H1 (cell line): ENCODE results near the gene FHDC1. TPM values are rescaled to one million over a fixed set of nuclear protein-coding genes. Genes with fewer than 3 reads are reported as not detected.

Source experiments
- CTCF ChIA-PET: fragments of 300-600 bp; sonication (Branson Sonifier 250); formaldehyde crosslinking; loops from one replicate; lab custom pipeline; 2021; ENCODE audit not compliant: partially characterized antibody; lab: Charles Lee
- POLR2A ChIA-PET: fragments of 300-600 bp; sonication (Branson Sonifier 250); formaldehyde crosslinking; loops from one replicate; lab custom pipeline; 2021; ENCODE audit warnings: inconsistent platforms; ENCODE audit not compliant: partially characterized antibody; lab: Charles Lee
- DNase-seq, 2 experiments: peaks; one replicate each; pipeline versions ENCODE4 v3.0.0 to v3.0.0-alpha.2; 2010 to 2022; ENCODE audit warnings: low spot score in 2 of 2, low read depth in 1 of 2, mixed read lengths in 1 of 2
- FAIRE-seq: peaks from 2 replicates; lab custom pipeline; 2011; peaks lifted over from hg19 to GRCh38; lab: Jason Lieb, UNC
- H2AFZ ChIP-seq: 2 replicates; pipeline ENCODE4 v1.8.1; 2012; ENCODE audit warnings: low read length, inconsistent platforms
- H2AK5ac ChIP-seq: 2 replicates; pipeline ENCODE4 v1.6.1; 2013; ENCODE audit warnings: low read depth, low read length
- H2BK120ac ChIP-seq: replicated peaks from 2 replicates; pipeline ENCODE3; 2013; ENCODE audit warnings: low read depth, low read length, inconsistent platforms
- H2BK12ac ChIP-seq: 2 replicates; pipeline ENCODE4 v1.6.1; 2013; ENCODE audit warnings: low read depth, low read length
- H2BK15ac ChIP-seq: 2 replicates; pipeline ENCODE4 v1.6.1; 2013; ENCODE audit warnings: low read length
- H2BK20ac ChIP-seq: 2 replicates; pipeline ENCODE4 v1.6.1; 2013; ENCODE audit warnings: low read length
- H2BK5ac ChIP-seq: 2 replicates; pipeline ENCODE4 v1.6.1; 2013; ENCODE audit warnings: low read depth, low read length
- H3K14ac ChIP-seq: 2 replicates; pipeline ENCODE4 v1.6.1; 2013; ENCODE audit warnings: inconsistent platforms; ENCODE audit not compliant: insufficient read length
- H3K18ac ChIP-seq: 2 replicates; pipeline ENCODE4 v1.6.1; 2013; ENCODE audit warnings: low read length; ENCODE audit errors: extremely low read depth
- H3K23ac ChIP-seq: 2 replicates; pipeline ENCODE4 v1.6.1; 2013; ENCODE audit warnings: inconsistent platforms; ENCODE audit not compliant: insufficient read length
- H3K23me2 ChIP-seq: 2 replicates; pipeline ENCODE4 v1.6.1; 2013; ENCODE audit warnings: low read depth, low read length
- H3K27ac ChIP-seq: 2 replicates; pipeline ENCODE4 v1.6.1; 2011; ENCODE audit warnings: low read depth, low read length, inconsistent platforms
- H3K27me3 ChIP-seq, 4 experiments: replicated peaks in 1 of 4; 1 replicate in 1 of 4; 2 replicates in 3 of 4; pipeline versions ENCODE4 v1.6.1 to v1.8.1; 2011 to 2013; ENCODE audit warnings: low read length in 3 of 4, mild to moderate bottlenecking in 3 of 4, inconsistent platforms in 2 of 4, mixed read lengths in 2 of 4, moderate library complexity in 1 of 4; ENCODE audit not compliant: control insufficient read depth in 3 of 4, insufficient read depth in 3 of 4; ENCODE audit errors: extremely low read depth in 1 of 4
- H3K36me3 ChIP-seq, 4 experiments: 2 replicates each; pipeline versions ENCODE4 v1.6.1 to v1.8.1; 2011 to 2013; ENCODE audit warnings: mild to moderate bottlenecking in 4 of 4, low read length in 3 of 4, moderate library complexity in 2 of 4, control low read depth in 1 of 4, inconsistent platforms in 1 of 4; ENCODE audit not compliant: insufficient read depth in 4 of 4, control insufficient read depth in 2 of 4
- H3K4ac ChIP-seq: replicated peaks from 2 replicates; pipeline ENCODE3; 2013; ENCODE audit warnings: low read length, low read depth, mixed read lengths, inconsistent platforms; ENCODE audit not compliant: insufficient read length
- H3K4me1 ChIP-seq, 4 experiments: replicated peaks in 1 of 4; 1 replicate in 1 of 4; 2 replicates in 3 of 4; pipeline versions ENCODE4 v1.6.1 to v1.8.1; 2011 to 2013; ENCODE audit warnings: low read length in 3 of 4, inconsistent platforms in 2 of 4, mixed read lengths in 1 of 4; ENCODE audit not compliant: insufficient read depth in 4 of 4, control insufficient read depth in 3 of 4
- H3K4me2 ChIP-seq, 2 experiments: 2 replicates each; pipeline versions ENCODE4 v1.6.1 to v1.8.1; 2011 to 2013; ENCODE audit warnings: low read depth in 2 of 2, low read length in 2 of 2, control low read depth in 1 of 2, inconsistent platforms in 1 of 2, mild to moderate bottlenecking in 1 of 2; ENCODE audit not compliant: insufficient read depth in 1 of 2
- H3K4me3 ChIP-seq, 4 experiments: fragments of 200-600, 300-600 bp in 1 of 4; sonication (generic), shearing (Covaris generic), sonication (Bioruptor Twin) in 1 of 4; 2 replicates each; pipeline versions ENCODE4 v1.5.1 to v1.8.1; 2011 to 2016; ENCODE audit warnings: low read length in 4 of 4, low read depth in 3 of 4, control low read depth in 2 of 4, inconsistent platforms in 2 of 4, mild to moderate bottlenecking in 2 of 4, mixed read lengths in 1 of 4, moderate library complexity in 1 of 4; ENCODE audit not compliant: insufficient read depth in 2 of 4; ENCODE audit errors: extremely low read depth in 1 of 4
- H3K56ac ChIP-seq: replicated peaks from 2 replicates; pipeline ENCODE3; 2013; ENCODE audit warnings: low read depth, mild to moderate bottlenecking, mixed read lengths, low read length, inconsistent platforms; ENCODE audit not compliant: insufficient read length
- H3K79me1 ChIP-seq: 2 replicates; pipeline ENCODE4 v1.6.1; 2013; ENCODE audit warnings: low read depth, low read length, control low read depth
- H3K79me2 ChIP-seq, 2 experiments: 2 replicates each; pipeline versions ENCODE4 v1.6.1 to v1.8.1; 2012 to 2013; ENCODE audit warnings: low read length in 2 of 2, mild to moderate bottlenecking in 2 of 2, inconsistent platforms in 1 of 2; ENCODE audit not compliant: insufficient read depth in 2 of 2, control insufficient read depth in 1 of 2
- H3K9ac ChIP-seq, 4 experiments: replicated peaks in 1 of 4; 1 replicate in 1 of 4; 2 replicates in 3 of 4; pipeline versions ENCODE4 v1.6.1 to v1.8.1; 2011 to 2013; ENCODE audit warnings: low read depth in 3 of 4, low read length in 3 of 4, control low read depth in 2 of 4, mild to moderate bottlenecking in 2 of 4, moderate library complexity in 2 of 4, inconsistent platforms in 1 of 4; ENCODE audit errors: extremely low read depth in 1 of 4
- H3K9me3 ChIP-seq, 2 experiments: 2 replicates each; pipeline versions ENCODE4 v1.6.1 to v1.8.1; 2012 to 2013; ENCODE audit warnings: mild to moderate bottlenecking in 2 of 2, moderate library complexity in 2 of 2, control low read depth in 1 of 2, inconsistent platforms in 1 of 2, low read depth in 1 of 2, low read length in 1 of 2, mixed read lengths in 1 of 2; ENCODE audit not compliant: insufficient read depth in 2 of 2
- H4K20me1 ChIP-seq, 2 experiments: replicated peaks in 1 of 2; 2 replicates each; pipeline versions ENCODE3 to v1.8.1; 2011 to 2013; ENCODE audit warnings: inconsistent platforms in 2 of 2, low read length in 2 of 2, mild to moderate bottlenecking in 1 of 2; ENCODE audit not compliant: insufficient read depth in 2 of 2, control insufficient read depth in 1 of 2
- H4K5ac ChIP-seq: 2 replicates; pipeline ENCODE4 v1.6.1; 2013; ENCODE audit warnings: low read length, low read depth, mixed read lengths, inconsistent platforms; ENCODE audit not compliant: insufficient read length
- H4K8ac ChIP-seq: 2 replicates; pipeline ENCODE4 v1.8.0; 2013; ENCODE audit warnings: mild to moderate bottlenecking, moderate library complexity, low read length, inconsistent platforms; ENCODE audit not compliant: insufficient read depth; ENCODE audit errors: extremely low read depth
- H4K91ac ChIP-seq: replicated peaks from 2 replicates; pipeline ENCODE3; 2013; ENCODE audit warnings: low read length, mixed read lengths, inconsistent platforms; ENCODE audit not compliant: insufficient read length
- CHD2 ChIP-seq: IDR thresholded peaks from 2 replicates; pipeline ENCODE4 v1.6.1; 2012; ENCODE audit warnings: low read length, improper control_type of control experiment
- GABPA ChIP-seq: IDR thresholded peaks from 2 replicates; pipeline ENCODE4 v1.6.1; 2011; ENCODE audit warnings: mild to moderate bottlenecking, low read length, moderate library complexity, borderline replicate concordance; ENCODE audit not compliant: insufficient read depth
- HDAC2 ChIP-seq, 2 experiments: fragments of 300-600 bp in 1 of 2; sonication (generic) in 1 of 2; IDR thresholded peaks; 2 replicates each; pipeline ENCODE4 v1.6.1; 2011 to 2012; ENCODE audit warnings: low read depth in 2 of 2, low read length in 2 of 2, mild to moderate bottlenecking in 2 of 2, moderate library complexity in 2 of 2, borderline replicate concordance in 1 of 2, inconsistent platforms in 1 of 2
- SP4 ChIP-seq: IDR thresholded peaks from 2 replicates; pipeline ENCODE4 v1.6.1; 2012; ENCODE audit warnings: low read length, inconsistent platforms
- TAF7 ChIP-seq: optimal IDR thresholded peaks from 2 replicates; pipeline ENCODE3; 2011; ENCODE audit warnings: low read depth, mild to moderate bottlenecking, inconsistent platforms, low read length, moderate library complexity, borderline replicate concordance
- TCF12 ChIP-seq: IDR thresholded peaks from 2 replicates; pipeline ENCODE4 v1.6.1; 2011; ENCODE audit warnings: low read depth, mild to moderate bottlenecking, low read length
- WGBS, 2 experiments: shearing (Covaris generic) in 1 of 2; methylation state at CpG; one replicate each; pipeline versions ENCODE4 v1.1.6 to v1.1.7; 2013 to 2015; ENCODE audit warnings: low lambda C conversion rate in 2 of 2, mixed read lengths in 2 of 2, inconsistent platforms in 1 of 2, low coverage in 1 of 2, missing lambda C conversion rate in 1 of 2; ENCODE audit not compliant: insufficient replicate concordance in 2 of 2, insufficient coverage in 1 of 2, insufficient read length in 1 of 2; ENCODE audit errors: extremely low coverage in 1 of 2, missing lambda C conversion rate in 1 of 2; 5-methylcytosine and 5-hydroxymethylcytosine counted together
- polyA plus RNA-seq, 7 experiments: library from polyadenylated mRNA; depleted of rRNA in 3 of 7; stranded (reverse) in 5 of 7; unstranded in 2 of 7; fragments of >200 nt in 5 of 7; fragments of 200-250 nt in 2 of 7; gene quantifications; 1 replicate in 5 of 7; 2 replicates in 1 of 7; 4 replicates in 1 of 7; pipeline versions ENCODE4 v1.2.1 to v1.2.3, GENCODE V29; 2011 to 2013; ENCODE audit warnings: missing spikeins in 2 of 7, mixed read lengths in 2 of 7
- total RNA-seq: library from RNA; stranded (reverse); fragmentation: NEBNext Ultra II Directional; extraction: Animal tissue kit (Norgen Biotek cat#: 25700); gene quantifications from 2 replicates; pipeline ENCODE4 v1.2.1, GENCODE V29; 2021
- TF ChIP-seq, protein P1 (sequence below): IDR thresholded peaks from 2 replicates; pipeline ENCODE4 v1.6.1; 2011; ENCODE audit warnings: low read length, improper control_type of control experiment

FHDC1 gene
- total and polyA plus RNA-seq, 2 of the 8 experiments (the other 6 are each of a cell fraction or from before 2014, with no cell fraction given), result 6.4 to 28.6 TPM

DNA sequence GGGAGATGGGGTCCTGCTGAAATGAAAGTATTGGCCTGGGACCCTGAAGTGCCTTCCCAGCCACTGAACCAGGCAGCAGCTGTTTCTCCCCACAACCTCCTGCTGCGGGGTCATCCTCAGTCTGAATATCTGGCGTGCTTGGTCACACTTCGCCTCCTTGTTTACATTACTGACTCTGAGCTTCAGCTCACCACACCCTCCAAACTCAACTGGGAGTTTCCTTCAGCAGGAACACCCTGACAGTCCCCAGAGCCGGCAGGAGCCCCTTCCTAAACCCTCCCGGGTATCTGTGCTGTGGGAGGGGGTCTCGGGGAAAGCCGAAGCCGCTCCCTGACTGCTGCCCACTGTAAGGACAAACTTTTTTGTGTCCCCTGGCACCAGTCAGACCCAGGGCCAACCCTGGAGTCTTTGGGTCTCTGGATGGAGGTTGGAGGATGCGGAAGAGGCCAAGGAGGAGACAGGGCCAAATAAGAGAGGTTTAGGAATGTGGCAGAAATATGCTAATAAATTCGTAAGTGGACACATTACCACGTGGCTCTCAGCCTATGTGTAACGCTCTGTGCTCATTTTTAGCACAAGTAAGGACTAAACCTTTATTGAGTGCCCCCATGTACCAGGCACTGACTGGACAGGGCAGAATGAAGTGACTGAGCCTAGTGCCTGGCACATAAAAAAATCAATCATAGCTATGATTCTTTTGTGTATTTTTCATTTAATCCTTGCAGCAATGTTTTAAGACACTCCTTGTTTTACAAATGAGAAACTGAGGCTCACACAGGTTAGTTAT lies 20.7 kb downstream of the FHDC1 start:
- Histone ChIP-seq H3K4me1 (peaks cover 0 to 4% (median under 1%) of the 10 kb centered on the region in 4 experiments; a peak in 2 of 7 replicates), H3K36me3 (peaks cover 6 to 60% (median 20%) of the 10 kb centered on the region in 4 experiments; a peak in 7 of 8 replicates), H2BK20ac (no peak overlapping the region), H4K91ac (no peak overlapping the region), H3K23me2 (no peaks in the 10 kb centered on the region), H3K9ac (no peak overlapping the region), H3K27ac (no peak overlapping the region), H3K18ac (no peak overlapping the region), H3K27me3 (no peaks in the 10 kb centered on the region), H3K4me3 (no peak overlapping the region), H2BK5ac (no peak overlapping the region), H4K20me1 (no peaks in the 10 kb centered on the region), H3K4me2 (no peak overlapping the region), H3K79me1 (no peaks in the 10 kb centered on the region), H2BK15ac (no peak overlapping the region), H3K79me2 (peaks cover 0 to 22% of the 10 kb centered on the region in 2 experiments; a peak in 2 of 4 replicates), H3K4ac (no peak overlapping the region), H4K5ac (no peak overlapping the region), H2AK5ac (no peak overlapping the region), H3K23ac (no peak overlapping the region), H4K8ac (no peak overlapping the region), H2AFZ (no peak overlapping the region), H3K56ac (no peak overlapping the region), H3K14ac (no peak overlapping the region), H2BK120ac (no peak overlapping the region), H3K9me3 (no peaks in the 10 kb centered on the region), H2BK12ac (no peak overlapping the region; the same call in 1 of the 2 replicates)
- 84% methylated on average over 12 of the region's 12 CpGs; no CpG with 5 or more reads in 1 of the 2 experiments for WGBS, 2 experiments
- FAIRE-seq (no peak), DNase-seq (no peak)
- POLR2A ChIA-PET, result interaction anchor here (0.9 to 2.5 kb wide), 3 partner anchors 18 to 108 kb away, joined by 3 to 7 read pairs (median 3); no protein-coding TSS in a partner anchor
- CTCF ChIA-PET, result interaction anchor here (0.8 to 2.1 kb wide), 6 partner anchors 13 to 170 kb away, joined by 3 to 6 read pairs (median 4); no protein-coding TSS in a partner anchor
- TF ChIP-seq TAF7 (no peak), TCF12 (no peak), CHD2 (no peak), SP4 (no peak), GABPA (no peak), HDAC2 (IDR thresholded peaks at IDR 0.05; ENCODE audit: borderline replicate concordance in 1 of 2, low read depth in 2 of 2, low read length in 2 of 2) (no peak)
- TF ChIP-seq, protein P1, sequence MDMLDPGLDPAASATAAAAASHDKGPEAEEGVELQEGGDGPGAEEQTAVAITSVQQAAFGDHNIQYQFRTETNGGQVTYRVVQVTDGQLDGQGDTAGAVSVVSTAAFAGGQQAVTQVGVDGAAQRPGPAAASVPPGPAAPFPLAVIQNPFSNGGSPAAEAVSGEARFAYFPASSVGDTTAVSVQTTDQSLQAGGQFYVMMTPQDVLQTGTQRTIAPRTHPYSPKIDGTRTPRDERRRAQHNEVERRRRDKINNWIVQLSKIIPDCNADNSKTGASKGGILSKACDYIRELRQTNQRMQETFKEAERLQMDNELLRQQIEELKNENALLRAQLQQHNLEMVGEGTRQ, result no peak
